Stimulated activated naive B cell treated with anti-CD40 and anti-IgM and Interleukin-4, amounts not matched to agents 10 μg/mL and 1 μg/mL and 100 μg/mL, for 72 hours (primary cell): Measurements from ENCODE around the gene ANKRD13C.

Experiments used
- ATAC-seq, 2 donors: fragments of 150-1000 bp; cut with Tn5 transposase; replicated peaks; 2 replicates each; pipeline ENCODE4 v1.10.0; 2021; ENCODE audit warnings: moderate library complexity in 1 of 2
- DNase-seq: peaks from one replicate; pipeline ENCODE4 v3.0.0; 2021
- H3K27ac Mint-ChIP-seq: one replicate; pipeline ENCODE4 v1.8.0; 2022; ENCODE audit warnings: mild to moderate bottlenecking, mixed read lengths
- H3K27me3 Mint-ChIP-seq, 2 donors: one replicate each; pipeline ENCODE4 v1.8.0; 2022; ENCODE audit warnings: mixed read lengths in 2 of 2
- H3K36me3 Mint-ChIP-seq, 2 donors: one replicate each; pipeline ENCODE4 v1.8.0; 2022; ENCODE audit warnings: mixed read lengths in 2 of 2, mild to moderate bottlenecking in 1 of 2
- H3K4me1 Mint-ChIP-seq, 2 donors: one replicate each; pipeline ENCODE4 v1.8.0; 2022; ENCODE audit warnings: mixed read lengths in 2 of 2, mild to moderate bottlenecking in 1 of 2
- H3K4me3 Mint-ChIP-seq, 2 donors: one replicate each; pipeline ENCODE4 v1.8.0; 2022; ENCODE audit warnings: mild to moderate bottlenecking in 2 of 2, mixed read lengths in 2 of 2, moderate library complexity in 1 of 2
- H3K9me3 Mint-ChIP-seq, 2 donors: one replicate each; pipeline ENCODE4 v1.8.0; 2022; ENCODE audit warnings: mixed read lengths in 2 of 2, mild to moderate bottlenecking in 1 of 2

Gene ANKRD13C

GRCh38 chr1:70247122-70247521, 107.4 kb downstream of the ANKRD13C start:
- Mint-ChIP-seq H3K4me1 (peaks cover 2 to 10% of the 10 kb centered on the region in 2 donors), H3K27ac (no peak overlapping the region), H3K4me3 (no peak overlapping the region), H3K36me3 (peaks cover 28 to 57% of the 10 kb centered on the region in 2 donors), H3K27me3 (no peaks in the 10 kb centered on the region), H3K9me3 (no peaks in the 10 kb centered on the region)
- no peak for DNase-seq
- no peak for ATAC-seq

- H3K36me3 Mint-ChIP-seq: peaks cover 15 to 46% of the 10 kb centered on the region in 2 donors
- H3K27ac Mint-ChIP-seq: no peak overlapping the region
- no peak overlapping the region for H3K4me3 Mint-ChIP-seq
- DNase-seq (no peak), ATAC-seq (no peak)
- no peaks in the 10 kb centered on the region for H3K4me1 Mint-ChIP-seq
- no peaks in the 10 kb centered on the region for H3K9me3 Mint-ChIP-seq
- no peaks in the 10 kb centered on the region for H3K27me3 Mint-ChIP-seq
These were observed 114.6 kb downstream of the ANKRD13C start for GRCh38 chr1:70239940-70240339.

GRCh38 chr1:70234733-70235132, 119.8 kb downstream of the ANKRD13C start:
- Mint-ChIP-seq H3K27ac (peak overlapping the region; percentile 9), H3K4me3 (no peak overlapping the region), H3K4me1 (peaks cover 2 to 6% of the 10 kb centered on the region in 2 donors), H3K9me3 (no peaks in the 10 kb centered on the region), H3K36me3 (peaks cover 27 to 34% of the 10 kb centered on the region in 2 donors), H3K27me3 (no peaks in the 10 kb centered on the region)
- ATAC-seq (no peak), DNase-seq (no peak)

- no peak for DNase-seq
- H3K36me3 Mint-ChIP-seq: peaks cover 25 to 36% of the 10 kb centered on the region in 2 donors
- no peaks in the 10 kb centered on the region for H3K9me3 Mint-ChIP-seq
- no peak overlapping the region for H3K27ac Mint-ChIP-seq
- peaks cover 2 to 18% of the 10 kb centered on the region in 2 donors for H3K4me1 Mint-ChIP-seq
- H3K27me3 Mint-ChIP-seq: no peaks in the 10 kb centered on the region
- ATAC-seq: no peak
- H3K4me3 Mint-ChIP-seq: no peak overlapping the region
These were observed 123.0 kb downstream of the ANKRD13C start for GRCh38 chr1:70231475-70231874.

GRCh38 chr1:70228670-70229069, 125.9 kb downstream of the ANKRD13C start:
- no peak for ATAC-seq
- Mint-ChIP-seq H3K4me1 (peaks cover 6 to 31% of the 10 kb centered on the region in 2 donors), H3K36me3 (peaks cover 23 to 31% of the 10 kb centered on the region in 2 donors), H3K27me3 (no peaks in the 10 kb centered on the region), H3K9me3 (no peaks in the 10 kb centered on the region), H3K27ac (no peak overlapping the region), H3K4me3 (no peak overlapping the region)
- DNase-seq: no peak

GRCh38 chr1:70227439-70227838, 127.1 kb downstream of the ANKRD13C start:
- ATAC-seq (no peak), DNase-seq (no peak)
- Mint-ChIP-seq H3K27ac (no peak overlapping the region), H3K4me3 (no peak overlapping the region), H3K4me1 (peaks cover 11 to 34% of the 10 kb centered on the region in 2 donors), H3K36me3 (peaks cover 13 to 21% of the 10 kb centered on the region in 2 donors), H3K9me3 (no peaks in the 10 kb centered on the region), H3K27me3 (no peaks in the 10 kb centered on the region)

GRCh38 chr1:70224954-70225353, 129.6 kb downstream of the ANKRD13C start:
- no peak overlapping the region for H3K4me3 Mint-ChIP-seq
- peaks cover 13 to 44% of the 10 kb centered on the region in 2 donors for H3K4me1 Mint-ChIP-seq
- ATAC-seq: no peak
- H3K27ac Mint-ChIP-seq: no peak overlapping the region
- peaks cover 14 to 27% of the 10 kb centered on the region in 2 donors for H3K36me3 Mint-ChIP-seq
- no peaks in the 10 kb centered on the region for H3K9me3 Mint-ChIP-seq
- DNase-seq: no peak
- no peaks in the 10 kb centered on the region for H3K27me3 Mint-ChIP-seq

GRCh38 chr1:70222716-70223235, 131.7 kb downstream of the ANKRD13C start:
- Mint-ChIP-seq H3K27me3 (no peaks in the 10 kb centered on the region), H3K4me3 (no peak overlapping the region), H3K36me3 (peaks cover 12 to 22% of the 10 kb centered on the region in 2 donors), H3K27ac (no peak overlapping the region), H3K9me3 (no peaks in the 10 kb centered on the region), H3K4me1 (peaks cover 16 to 46% of the 10 kb centered on the region in 2 donors)
- DNase-seq (no peak), ATAC-seq (no peak)

GRCh38 chr1:70221238-70222121, 133.0 kb downstream of the ANKRD13C start, which contains the start of gene SRSF11:
Gene SRSF11, plus strand, starts transcription at chr1:70221380. Its CDS starts 257 bp downstream, at chr1:70221637.
- H3K27me3 Mint-ChIP-seq: no peaks in the 10 kb centered on the region
- H3K27ac Mint-ChIP-seq: peak within 1 kb of the TSS; percentile 98
- peak within 1 kb of the TSS; percentile 91 to 94 for H3K4me3 Mint-ChIP-seq
- DNase-seq (peak; percentile 94), ATAC-seq (peak; percentile 95 to 98)
- no peaks in the 10 kb centered on the region for H3K9me3 Mint-ChIP-seq
- H3K4me1 Mint-ChIP-seq: peaks cover 16 to 35% of the 10 kb centered on the region in 2 donors
- peaks cover 16 to 27% of the 10 kb centered on the region in 2 donors for H3K36me3 Mint-ChIP-seq

GRCh38 chr1:70220517-70221237, 133.8 kb downstream of the ANKRD13C start:
- Mint-ChIP-seq H3K27ac (peak overlapping the region; percentile 98), H3K4me1 (peaks cover 16 to 35% of the 10 kb centered on the region in 2 donors), H3K9me3 (no peaks in the 10 kb centered on the region), H3K4me3 (peak overlapping the region; percentile 91 to 94), H3K36me3 (peaks cover 16 to 27% of the 10 kb centered on the region in 2 donors), H3K27me3 (no peaks in the 10 kb centered on the region)
- ATAC-seq: no peak
- DNase-seq: no peak

- Mint-ChIP-seq H3K9me3 (no peaks in the 10 kb centered on the region), H3K4me1 (peaks cover 16 to 35% of the 10 kb centered on the region in 2 donors), H3K27me3 (no peaks in the 10 kb centered on the region), H3K4me3 (peak overlapping the region; percentile 30 to 56), H3K27ac (no peak overlapping the region), H3K36me3 (peaks cover 20 to 31% of the 10 kb centered on the region in 2 donors)
- ATAC-seq: no peak
- no peak for DNase-seq
These were observed 134.5 kb downstream of the ANKRD13C start for GRCh38 chr1:70220015-70220414.

- DNase-seq (no peak), ATAC-seq (no peak)
- Mint-ChIP-seq H3K27me3 (no peaks in the 10 kb centered on the region), H3K4me1 (peaks cover 9 to 28% of the 10 kb centered on the region in 2 donors), H3K27ac (no peak overlapping the region), H3K36me3 (peaks cover 13 to 19% of the 10 kb centered on the region in 2 donors), H3K4me3 (no peak overlapping the region), H3K9me3 (no peaks in the 10 kb centered on the region)
These were observed 143.0 kb downstream of the ANKRD13C start for GRCh38 chr1:70211541-70211940.

- DNase-seq: no peak
- no peaks in the 10 kb centered on the region for H3K27me3 Mint-ChIP-seq
- H3K4me3 Mint-ChIP-seq: no peak overlapping the region
- H3K9me3 Mint-ChIP-seq: no peaks in the 10 kb centered on the region
- no peak for ATAC-seq
- H3K27ac Mint-ChIP-seq: no peak overlapping the region
- H3K36me3 Mint-ChIP-seq: peaks cover 13 to 19% of the 10 kb centered on the region in 2 donors
- H3K4me1 Mint-ChIP-seq: peaks cover 10 to 28% of the 10 kb centered on the region in 2 donors
These were observed 143.7 kb downstream of the ANKRD13C start for GRCh38 chr1:70210820-70211219.
